Neutrophil (primary cell): Measurements from ENCODE around the gene TWSG1.
"Not testable (repeated sequence)": the region's sequence is repeated elsewhere in the genome, so short reads cannot be mapped to it uniquely, and the experiment has no call there.

Experiments used
- H3K27ac ChIP-seq: fragments of 200-600 bp; sonication (generic); 2 replicates; pipeline ENCODE4 v1.5.1; 2016; ENCODE audit warnings: mild to moderate bottlenecking, moderate library complexity
- H3K27me3 ChIP-seq: fragments of 200-600 bp; sonication (generic); 2 replicates; pipeline ENCODE4 v1.6.0; 2016; ENCODE audit warnings: mild to moderate bottlenecking
- H3K36me3 ChIP-seq: fragments of 200-600 bp; sonication (generic); 2 replicates; pipeline ENCODE4 v1.5.1; 2017
- H3K4me1 ChIP-seq, 2 experiments: fragments of 200-600 bp in 1 of 2; sonication (generic) in 1 of 2; 1 replicate in 1 of 2; 2 replicates in 1 of 2; pipeline versions ENCODE4 v1.5.1 to v1.6.1; 2013 to 2016; ENCODE audit warnings: low read depth in 1 of 2, low read length in 1 of 2, mild to moderate bottlenecking in 1 of 2, moderate library complexity in 1 of 2; ENCODE audit not compliant: control insufficient read depth in 1 of 2, insufficient read depth in 1 of 2
- H3K4me3 ChIP-seq, 2 experiments: fragments of 200-600 bp in 1 of 2; sonication (generic) in 1 of 2; 1 replicate in 1 of 2; 2 replicates in 1 of 2; pipeline ENCODE4 v1.5.1; 2013 to 2016; ENCODE audit warnings: low read depth in 1 of 2, low read length in 1 of 2, mild to moderate bottlenecking in 1 of 2, moderate library complexity in 1 of 2
- H3K9me3 ChIP-seq: fragments of 200-600 bp; sonication (generic); 2 replicates; pipeline ENCODE4 v1.5.1; 2016
- TF ChIP-seq, protein P1 (sequence below): fragments of 200-600 bp; sonication (generic); IDR thresholded peaks from 2 replicates; pipeline ENCODE4 v1.5.1; 2016; ENCODE audit warnings: antibody characterized with exemption

TWSG1 gene

DNA sequence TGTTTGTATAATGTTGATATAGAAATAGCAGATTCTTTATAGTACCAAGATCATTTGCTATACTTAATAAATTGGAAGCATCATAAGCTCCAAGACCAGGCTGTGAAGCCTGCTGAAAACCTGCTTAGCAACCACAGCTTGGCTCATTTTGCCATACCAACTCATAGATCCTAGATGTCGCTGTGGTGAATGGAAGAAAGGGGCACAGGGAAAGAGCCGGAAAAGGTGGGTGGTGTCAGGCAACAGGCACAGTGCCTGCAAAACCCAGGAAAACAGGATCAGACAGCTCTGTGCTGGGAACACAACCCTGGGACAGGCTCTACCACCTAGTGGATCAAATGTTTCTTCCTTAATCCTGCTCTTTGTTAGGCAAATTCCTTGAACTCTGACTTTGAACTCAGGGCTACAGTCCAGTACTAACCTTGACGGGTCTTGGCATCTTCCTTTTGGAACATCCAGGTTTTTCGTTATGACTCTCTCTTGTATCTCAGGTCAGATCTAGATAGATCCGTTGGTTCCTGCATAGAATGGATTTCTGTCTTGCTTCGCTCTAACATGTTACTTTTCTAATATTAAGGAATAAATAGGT is 31.6 kb downstream of the TWSG1 start:
- Histone ChIP-seq H3K9me3 (no peaks in the 10 kb centered on the region), H3K36me3 (no peaks in the 10 kb centered on the region), H3K27ac (no peak overlapping the region), H3K27me3 (no peaks in the 10 kb centered on the region), H3K4me1 (no peaks in the 10 kb centered on the region), H3K4me3 (no peak overlapping the region)
- TF ChIP-seq, protein P1, sequence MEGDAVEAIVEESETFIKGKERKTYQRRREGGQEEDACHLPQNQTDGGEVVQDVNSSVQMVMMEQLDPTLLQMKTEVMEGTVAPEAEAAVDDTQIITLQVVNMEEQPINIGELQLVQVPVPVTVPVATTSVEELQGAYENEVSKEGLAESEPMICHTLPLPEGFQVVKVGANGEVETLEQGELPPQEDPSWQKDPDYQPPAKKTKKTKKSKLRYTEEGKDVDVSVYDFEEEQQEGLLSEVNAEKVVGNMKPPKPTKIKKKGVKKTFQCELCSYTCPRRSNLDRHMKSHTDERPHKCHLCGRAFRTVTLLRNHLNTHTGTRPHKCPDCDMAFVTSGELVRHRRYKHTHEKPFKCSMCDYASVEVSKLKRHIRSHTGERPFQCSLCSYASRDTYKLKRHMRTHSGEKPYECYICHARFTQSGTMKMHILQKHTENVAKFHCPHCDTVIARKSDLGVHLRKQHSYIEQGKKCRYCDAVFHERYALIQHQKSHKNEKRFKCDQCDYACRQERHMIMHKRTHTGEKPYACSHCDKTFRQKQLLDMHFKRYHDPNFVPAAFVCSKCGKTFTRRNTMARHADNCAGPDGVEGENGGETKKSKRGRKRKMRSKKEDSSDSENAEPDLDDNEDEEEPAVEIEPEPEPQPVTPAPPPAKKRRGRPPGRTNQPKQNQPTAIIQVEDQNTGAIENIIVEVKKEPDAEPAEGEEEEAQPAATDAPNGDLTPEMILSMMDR = no peak

DNA sequence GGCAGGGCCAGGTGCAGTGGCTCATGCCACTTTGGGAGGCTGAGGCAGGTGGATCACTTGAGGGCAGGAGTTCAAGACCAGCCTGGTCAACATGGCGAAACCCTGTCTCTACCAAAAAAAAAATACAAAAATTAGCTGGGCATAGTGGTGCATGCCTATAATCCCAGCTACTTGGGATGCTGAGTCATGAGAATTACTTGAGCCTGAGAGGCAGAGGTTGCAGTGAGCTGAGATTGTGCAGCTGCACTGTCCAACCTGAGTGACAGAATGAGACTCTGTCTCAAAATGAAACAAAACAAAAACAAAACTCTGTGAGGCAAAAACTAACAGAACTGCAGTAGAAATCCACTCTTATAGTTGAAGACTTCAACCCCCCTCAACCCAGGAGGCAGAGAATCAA is 38.7 kb downstream of the TWSG1 start:
- not testable (repeated sequence) for H3K36me3 ChIP-seq, H3K4me3 ChIP-seq, H3K27ac ChIP-seq, H3K9me3 ChIP-seq, H3K4me1 ChIP-seq, H3K27me3 ChIP-seq

- no peaks in the 10 kb centered on the region for H3K36me3 ChIP-seq
- H3K27ac ChIP-seq = no peak overlapping the region
- no peaks in the 10 kb centered on the region for H3K4me1 ChIP-seq
- TF ChIP-seq, protein P1 = no peak
- no peak overlapping the region for H3K4me3 ChIP-seq
- no peaks in the 10 kb centered on the region for H3K27me3 ChIP-seq
- H3K9me3 ChIP-seq = no peaks in the 10 kb centered on the region
These were observed 44.5 kb downstream of the TWSG1 start for GRCh38 chr18:9379118-9379517.

GRCh38 chr18:9380101-9380500 is 45.5 kb downstream of the TWSG1 start:
- TF ChIP-seq, protein P1 = no peak
- H3K4me1 ChIP-seq = no peaks in the 10 kb centered on the region
- no peaks in the 10 kb centered on the region for H3K9me3 ChIP-seq
- no peaks in the 10 kb centered on the region for H3K36me3 ChIP-seq
- no peaks in the 10 kb centered on the region for H3K27me3 ChIP-seq
- H3K4me3 ChIP-seq = no peak overlapping the region
- no peak overlapping the region for H3K27ac ChIP-seq

- TF ChIP-seq, protein P1 = no peak
- no peaks in the 10 kb centered on the region for H3K36me3 ChIP-seq
- H3K27me3 ChIP-seq = no peaks in the 10 kb centered on the region
- H3K27ac ChIP-seq = no peak overlapping the region
- no peaks in the 10 kb centered on the region for H3K9me3 ChIP-seq
- H3K4me3 ChIP-seq = no peak overlapping the region
- no peaks in the 10 kb centered on the region for H3K4me1 ChIP-seq
These were observed 46.2 kb downstream of the TWSG1 start for GRCh38 chr18:9380621-9381395.

DNA sequence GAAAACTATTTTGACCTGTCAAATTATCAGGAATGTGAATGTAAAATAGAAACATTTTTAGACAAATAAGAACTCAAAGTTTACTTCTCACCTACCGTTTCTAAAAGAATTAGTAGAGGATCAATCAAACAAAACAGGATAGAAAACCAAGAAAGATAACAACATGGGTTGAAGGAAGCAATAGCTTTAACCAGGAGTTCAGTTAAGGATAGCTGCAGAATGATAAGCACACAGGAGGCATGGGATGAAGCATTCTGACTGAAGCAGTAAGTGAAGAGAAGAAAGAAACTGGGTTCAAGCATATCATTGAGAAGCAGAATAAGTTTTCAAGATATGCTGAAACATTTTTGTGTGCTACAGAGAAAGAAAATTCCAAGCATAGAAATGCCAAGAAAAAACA is 52.3 kb downstream of the TWSG1 start:
- no peaks in the 10 kb centered on the region for H3K4me1 ChIP-seq
- TF ChIP-seq, protein P1 = no peak
- no peaks in the 10 kb centered on the region for H3K36me3 ChIP-seq
- no peaks in the 10 kb centered on the region for H3K9me3 ChIP-seq
- no peak overlapping the region for H3K27ac ChIP-seq
- H3K4me3 ChIP-seq = no peak overlapping the region
- H3K27me3 ChIP-seq = no peaks in the 10 kb centered on the region
